Neuronal stem cell (in vitro differentiated cells): ENCODE data around the gene HPCAL1.

Experiments used
- DNase-seq: peaks from one replicate; pipeline ENCODE4 v3.0.0-alpha.2; 2013; ENCODE audit warnings: low spot score
- H2AFZ ChIP-seq: one replicate; pipeline ENCODE4 v1.6.1; 2013; ENCODE audit warnings: mild to moderate bottlenecking, low read length, inconsistent platforms
- H2AK5ac ChIP-seq: 2 replicates; pipeline ENCODE4 v1.6.1; 2013; ENCODE audit warnings: low read depth, mild to moderate bottlenecking, inconsistent platforms, low read length, moderate library complexity, mixed read lengths
- H2BK120ac ChIP-seq: 2 replicates; pipeline ENCODE4 v1.6.1; 2013; ENCODE audit warnings: low read depth, mild to moderate bottlenecking, inconsistent platforms, low read length, moderate library complexity, mixed read lengths
- H2BK12ac ChIP-seq: one replicate; pipeline ENCODE4 v1.6.1; 2013; ENCODE audit warnings: low read length, inconsistent platforms
- H2BK15ac ChIP-seq: 2 replicates; pipeline ENCODE4 v1.6.1; 2013; ENCODE audit warnings: mild to moderate bottlenecking, low read length, inconsistent platforms, mixed read lengths
- H2BK5ac ChIP-seq: one replicate; pipeline ENCODE4 v1.6.1; 2013; ENCODE audit warnings: inconsistent platforms, mild to moderate bottlenecking, low read length, moderate library complexity
- H3K14ac ChIP-seq: one replicate; pipeline ENCODE4 v1.6.1; 2013; ENCODE audit warnings: low read length, inconsistent platforms
- H3K18ac ChIP-seq: 2 replicates; pipeline ENCODE4 v1.6.1; 2013; ENCODE audit warnings: low read length, inconsistent platforms
- H3K23ac ChIP-seq: 2 replicates; pipeline ENCODE4 v1.6.1; 2013; ENCODE audit warnings: low read depth, mild to moderate bottlenecking, mixed read lengths, low read length, inconsistent platforms; ENCODE audit not compliant: poor library complexity
- H3K27ac ChIP-seq: replicated peaks from 3 replicates; pipeline ENCODE4 v1.5.1; 2013; ENCODE audit warnings: low read length, inconsistent platforms
- H3K27me3 ChIP-seq, 3 experiments: 2 replicates each; pipeline ENCODE4 v1.6.1; 2013; ENCODE audit warnings: low read length in 3 of 3, mild to moderate bottlenecking in 2 of 3, inconsistent platforms in 1 of 3, low read depth in 1 of 3, mixed read lengths in 1 of 3, moderate library complexity in 1 of 3; ENCODE audit not compliant: control insufficient read depth in 3 of 3, insufficient read depth in 3 of 3
- H3K36me3 ChIP-seq, 2 donors: replicated peaks in 1 of 2; 2 replicates each; pipeline ENCODE4 v1.6.1; 2013; ENCODE audit warnings: low read length in 2 of 2; ENCODE audit not compliant: control insufficient read depth in 2 of 2, insufficient read depth in 2 of 2
- H3K4ac ChIP-seq: 2 replicates; pipeline ENCODE4 v1.6.1; 2013; ENCODE audit warnings: inconsistent platforms, mild to moderate bottlenecking, low read length, moderate library complexity
- H3K4me1 ChIP-seq, 2 donors: 1 replicate in 1 of 2; 2 replicates in 1 of 2; pipeline ENCODE4 v1.6.1; 2013; ENCODE audit warnings: low read length in 2 of 2, low read depth in 1 of 2; ENCODE audit not compliant: control insufficient read depth in 2 of 2, insufficient read depth in 1 of 2
- H3K4me2 ChIP-seq: one replicate; pipeline ENCODE4 v1.6.1; 2013; ENCODE audit warnings: mild to moderate bottlenecking, low read length, inconsistent platforms; ENCODE audit not compliant: insufficient read depth, poor library complexity, severe bottlenecking
- H3K4me3 ChIP-seq, 2 donors: 2 replicates each; pipeline ENCODE4 v1.5.1; 2013; ENCODE audit warnings: low read length in 2 of 2, mild to moderate bottlenecking in 2 of 2, inconsistent platforms in 1 of 2, moderate library complexity in 1 of 2
- H3K79me1 ChIP-seq: one replicate; pipeline ENCODE4 v1.6.1; 2013; ENCODE audit warnings: low read depth, mild to moderate bottlenecking, inconsistent platforms, low read length, moderate library complexity
- H3K9ac ChIP-seq: one replicate; pipeline ENCODE4 v1.6.1; 2013; ENCODE audit warnings: mild to moderate bottlenecking, low read depth, low read length, inconsistent platforms; ENCODE audit not compliant: poor library complexity
- H3K9me3 ChIP-seq, 2 donors: replicated peaks in 1 of 2; 2 replicates each; pipeline versions ENCODE3 to v1.6.1; 2013; ENCODE audit warnings: low read length in 2 of 2, mild to moderate bottlenecking in 2 of 2, inconsistent platforms in 1 of 2, low read depth in 1 of 2, mixed read lengths in 1 of 2, moderate library complexity in 1 of 2; ENCODE audit not compliant: control insufficient read depth in 2 of 2, insufficient read depth in 1 of 2
- H4K8ac ChIP-seq: one replicate; pipeline ENCODE4 v1.6.1; 2013; ENCODE audit warnings: low read depth, mild to moderate bottlenecking, inconsistent platforms, low read length, moderate library complexity
- H4K91ac ChIP-seq: one replicate; pipeline ENCODE4 v1.6.1; 2013; ENCODE audit warnings: low read length, low read depth, mild to moderate bottlenecking, inconsistent platforms; ENCODE audit not compliant: poor library complexity
- WGBS, 2 donors: extraction: QIAGEN DNeasy Blood & Tissue Kit; methylation state at CpG; one replicate each; pipeline ENCODE4 v1.1.7; 2013; ENCODE audit warnings: missing lambda C conversion rate in 2 of 2, mixed read lengths in 1 of 2; ENCODE audit not compliant: insufficient read length in 2 of 2, insufficient replicate concordance in 1 of 2; ENCODE audit errors: extremely low coverage in 2 of 2; 5-methylcytosine and 5-hydroxymethylcytosine counted together

HPCAL1 gene

GRCh38 chr2:10381997-10382353 lies 79.3 kb downstream of the HPCAL1 start:
- DNase-seq: no peak
- Histone ChIP-seq H3K79me1 (no peaks in the 10 kb centered on the region), H3K9ac (no peak overlapping the region), H2BK5ac (no peak overlapping the region), H3K4me2 (no peak overlapping the region), H3K23ac (no peak overlapping the region), H3K4me1 (peaks cover 13% of the 10 kb centered on the region in 2 donors), H3K4me3 (no peak overlapping the region), H4K91ac (no peak overlapping the region), H3K9me3 (no peaks in the 10 kb centered on the region), H2BK120ac (no peak overlapping the region), H3K4ac (no peak overlapping the region), H3K36me3 (no peaks in the 10 kb centered on the region), H2BK15ac (no peak overlapping the region), H3K27me3 (no peaks in the 10 kb centered on the region), H2AK5ac (no peak overlapping the region), H2AFZ (no peak overlapping the region), H3K18ac (no peak overlapping the region), H2BK12ac (no peak overlapping the region), H3K14ac (no peak overlapping the region), H4K8ac (no peak overlapping the region), H3K27ac (no peak overlapping the region)
- no CpG with 5 or more reads among the region's 3 CpGs for WGBS, 2 donors

- Histone ChIP-seq H3K14ac (peak overlapping the region; percentile 61), H2BK15ac (no peak overlapping the region), H3K18ac (peak overlapping the region; percentile 55), H3K4me2 (no peak overlapping the region), H3K9me3 (no peaks in the 10 kb centered on the region), H3K4ac (no peak overlapping the region), H3K9ac (peak overlapping the region; percentile 45), H2BK120ac (no peak overlapping the region), H2BK5ac (no peak overlapping the region), H3K27me3 (no peaks in the 10 kb centered on the region), H3K4me3 (no peak overlapping the region), H3K4me1 (peaks cover 13% of the 10 kb centered on the region in 2 donors), H3K27ac (no peak overlapping the region), H2AFZ (no peak overlapping the region), H2AK5ac (no peak overlapping the region), H3K23ac (no peak overlapping the region), H4K91ac (no peak overlapping the region), H2BK12ac (no peak overlapping the region), H3K79me1 (no peaks in the 10 kb centered on the region), H3K36me3 (no peaks in the 10 kb centered on the region), H4K8ac (no peak overlapping the region)
- no peak for DNase-seq
- WGBS, 2 donors: no CpG with 5 or more reads among the region's 18 CpGs
Measured at GRCh38 chr2:10382354-10383061, 79.8 kb downstream of the HPCAL1 start.

- H3K4ac ChIP-seq: no peak overlapping the region
- no peak overlapping the region for H3K23ac ChIP-seq
- no peak overlapping the region for H3K4me3 ChIP-seq
- H2AFZ ChIP-seq: no peak overlapping the region
- peaks cover 13% of the 10 kb centered on the region in 2 donors for H3K4me1 ChIP-seq
- no peaks in the 10 kb centered on the region for H3K79me1 ChIP-seq
- H3K36me3 ChIP-seq: no peaks in the 10 kb centered on the region
- no peak overlapping the region for H2BK15ac ChIP-seq
- H3K4me2 ChIP-seq: no peak overlapping the region
- H3K9ac ChIP-seq: no peak overlapping the region
- peaks cover 0 to under 1% of the 10 kb centered on the region in 2 donors for H3K9me3 ChIP-seq
- no peak overlapping the region for H2AK5ac ChIP-seq
- no peak overlapping the region for H2BK12ac ChIP-seq
- no peak overlapping the region for H2BK120ac ChIP-seq
- no peak overlapping the region for H2BK5ac ChIP-seq
- no peak overlapping the region for H3K27ac ChIP-seq
- no peak overlapping the region for H3K14ac ChIP-seq
- H3K27me3 ChIP-seq: no peaks in the 10 kb centered on the region
- H4K91ac ChIP-seq: no peak overlapping the region
- no peak overlapping the region for H4K8ac ChIP-seq
- no peak overlapping the region for H3K18ac ChIP-seq
- no peak for DNase-seq
- WGBS, 2 donors: no CpG with 5 or more reads among the region's 8 CpGs
Measured at GRCh38 chr2:10383960-10384734, 81.4 kb downstream of the HPCAL1 start.

GRCh38 chr2:10385501-10385900 lies 82.8 kb downstream of the HPCAL1 start:
- no peak overlapping the region for H3K9ac ChIP-seq
- no peak overlapping the region for H3K4ac ChIP-seq
- no peaks in the 10 kb centered on the region for H3K79me1 ChIP-seq
- H3K4me3 ChIP-seq: no peak overlapping the region
- H3K9me3 ChIP-seq: peaks cover 0 to 8% of the 10 kb centered on the region in 2 donors
- H3K14ac ChIP-seq: no peak overlapping the region
- no peak overlapping the region for H4K8ac ChIP-seq
- peak overlapping the region; percentile 11 for H3K18ac ChIP-seq
- DNase-seq: no peak
- H4K91ac ChIP-seq: no peak overlapping the region
- no peak overlapping the region for H3K27ac ChIP-seq
- peak overlapping the region; percentile 70 for H2AK5ac ChIP-seq
- H3K23ac ChIP-seq: no peak overlapping the region
- no peaks in the 10 kb centered on the region for H3K27me3 ChIP-seq
- no peak overlapping the region for H2BK120ac ChIP-seq
- H2BK15ac ChIP-seq: no peak overlapping the region
- H2BK12ac ChIP-seq: no peak overlapping the region
- no peak overlapping the region for H3K4me2 ChIP-seq
- peaks cover 11 to 13% of the 10 kb centered on the region in 2 donors for H3K4me1 ChIP-seq
- no peak overlapping the region for H2AFZ ChIP-seq
- no peak overlapping the region for H2BK5ac ChIP-seq
- no CpG with 5 or more reads among the region's 17 CpGs for WGBS, 2 donors
- H3K36me3 ChIP-seq: no peaks in the 10 kb centered on the region
